ENCODE measurements around the gene PC.

Gene PC

DNA sequence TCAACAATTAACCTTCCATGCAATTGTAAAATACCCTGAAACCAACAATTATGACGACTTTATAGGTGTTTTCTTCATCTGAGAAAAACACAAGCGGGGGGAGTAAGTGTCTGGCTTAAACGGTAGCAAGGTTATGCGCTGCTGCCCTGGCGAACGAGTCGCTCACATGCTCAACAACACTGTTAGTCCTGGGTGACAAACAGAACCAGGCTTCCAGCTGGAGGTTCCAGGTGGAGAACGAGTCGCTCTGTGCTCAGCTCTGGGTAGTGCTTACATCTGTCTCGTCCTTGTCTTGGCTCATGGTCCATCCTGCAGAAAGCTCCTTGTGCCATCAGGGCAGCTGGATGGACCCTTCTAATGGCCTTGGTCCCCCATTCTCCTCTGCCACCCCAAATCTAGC, 48.2 kb downstream of the PC start:
- DNase-seq: no peak

- no peak for DNase-seq
Observed at GRCh38 chr11:66909181-66909580, 49.0 kb downstream of the PC start.

- DNase-seq: no peak
Observed at GRCh38 chr11:66907751-66908630, 50.2 kb downstream of the PC start.

DNA sequence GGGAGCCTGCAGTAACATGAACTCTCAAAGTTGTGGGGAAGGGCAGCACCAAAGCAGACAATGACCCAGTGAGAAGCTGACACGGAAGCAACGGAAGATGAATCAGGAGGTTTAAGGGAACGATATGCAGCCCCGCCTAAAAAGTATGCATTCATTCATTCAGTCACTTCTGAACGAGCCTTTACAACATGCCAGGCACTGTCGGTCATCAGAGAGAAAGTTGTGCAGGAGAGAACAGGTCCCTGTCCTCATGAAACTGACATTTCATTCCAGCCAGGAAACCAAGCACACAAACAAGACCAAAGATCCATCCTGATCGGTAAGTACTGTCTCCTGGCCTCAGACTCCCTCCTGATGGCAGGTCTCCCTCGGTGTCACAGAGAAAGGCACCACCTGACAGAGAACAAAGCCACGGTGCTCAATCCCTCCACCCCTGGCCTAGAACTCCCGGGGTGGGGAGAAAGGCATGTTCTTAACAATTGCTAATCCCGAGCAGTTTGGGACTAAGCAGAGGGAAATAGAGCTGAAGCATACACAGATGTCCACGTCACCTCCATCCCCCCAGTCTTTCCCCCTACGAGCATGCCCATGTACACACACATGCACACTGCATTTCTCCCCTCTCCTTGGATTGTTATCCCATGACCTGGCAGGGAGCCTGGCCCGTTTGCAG, 52.0 kb downstream of the PC start:
- no peak for DNase-seq

- DNase-seq: no peak
Observed at GRCh38 chr11:66905631-66906030, 52.6 kb downstream of the PC start.

GRCh38 chr11:66904981-66905521, 53.1 kb downstream of the PC start:
- DNase-seq: no peak

GRCh38 chr11:66904561-66904960, 53.6 kb downstream of the PC start:
- no peak for DNase-seq

GRCh38 chr11:66904055-66904454, 54.1 kb downstream of the PC start:
- DNase-seq: no peak

GRCh38 chr11:66902486-66903177, 55.6 kb downstream of the PC start:
- DNase-seq: no peak

GRCh38 chr11:66901964-66902390, 56.2 kb downstream of the PC start:
- no peak for DNase-seq

- no peak for DNase-seq
Observed at GRCh38 chr11:66894141-66894540, 64.0 kb downstream of the PC start.

DNA sequence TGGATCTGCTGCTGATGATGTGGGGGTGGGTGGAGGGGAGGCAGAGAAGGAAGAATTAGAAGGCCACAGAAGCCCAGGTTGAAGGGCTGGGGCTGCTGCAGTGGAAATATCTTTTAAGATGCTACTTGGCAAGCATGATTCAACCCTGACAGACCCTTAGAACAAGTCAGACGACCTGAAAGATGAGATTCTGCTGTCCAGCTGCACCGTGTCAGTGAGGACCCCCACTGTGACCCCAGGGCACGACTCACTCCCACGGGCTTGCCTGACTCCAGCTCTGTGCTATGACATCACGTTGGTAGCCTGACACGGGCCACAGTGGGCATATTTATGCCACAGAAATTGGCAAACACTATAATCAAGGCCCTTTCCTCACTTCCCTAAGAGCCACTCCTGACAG, 65.3 kb downstream of the PC start:
- no peak for DNase-seq

GRCh38 chr11:66891851-66892660, 66.1 kb downstream of the PC start:
- no peak for DNase-seq

- DNase-seq: no peak
Observed at GRCh38 chr11:66889960-66890359, 68.2 kb downstream of the PC start.

DNA sequence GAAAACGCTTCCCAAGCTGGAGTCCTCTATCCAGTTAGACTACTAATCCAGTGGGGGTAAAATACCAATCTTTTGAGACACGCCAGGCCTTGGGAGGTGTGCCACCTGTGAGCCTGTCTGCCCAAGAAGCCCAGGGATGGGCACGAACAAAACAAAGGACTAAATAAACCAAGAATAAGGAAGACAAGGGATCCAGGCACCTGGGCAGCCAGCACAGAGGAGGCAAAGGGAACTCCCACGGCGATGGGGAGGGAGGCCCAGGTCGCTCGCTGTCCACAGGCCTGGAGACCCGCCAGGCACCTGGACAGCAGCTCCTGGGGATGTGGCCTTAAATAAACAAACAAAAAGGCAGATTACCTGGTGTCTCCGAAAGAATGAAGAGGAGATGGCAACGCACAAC, 69.9 kb downstream of the PC start:
- no peak for DNase-seq

DNA sequence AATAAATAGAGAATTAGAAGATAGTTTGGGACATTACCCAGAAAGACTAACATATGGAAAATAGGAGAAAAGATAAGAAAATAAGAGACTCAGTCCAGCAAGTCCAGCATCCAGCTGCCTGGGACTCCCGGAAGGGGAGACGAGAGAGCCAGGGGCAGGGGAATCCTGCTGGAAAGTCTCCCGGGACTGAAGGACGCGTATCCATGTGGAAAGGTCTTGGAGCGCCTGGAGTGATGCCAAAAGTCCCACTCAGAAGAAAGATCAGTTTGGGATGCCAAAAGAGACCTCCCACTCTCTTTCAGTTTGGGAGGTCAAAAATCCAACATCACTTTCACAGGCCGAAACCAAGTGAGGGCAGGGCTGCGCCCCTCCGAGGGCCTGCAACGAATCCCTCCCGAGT, 70.7 kb downstream of the PC start:
- no peak for DNase-seq

- DNase-seq: no peak
Observed at GRCh38 chr11:66886671-66887221, 71.4 kb downstream of the PC start.

DNA sequence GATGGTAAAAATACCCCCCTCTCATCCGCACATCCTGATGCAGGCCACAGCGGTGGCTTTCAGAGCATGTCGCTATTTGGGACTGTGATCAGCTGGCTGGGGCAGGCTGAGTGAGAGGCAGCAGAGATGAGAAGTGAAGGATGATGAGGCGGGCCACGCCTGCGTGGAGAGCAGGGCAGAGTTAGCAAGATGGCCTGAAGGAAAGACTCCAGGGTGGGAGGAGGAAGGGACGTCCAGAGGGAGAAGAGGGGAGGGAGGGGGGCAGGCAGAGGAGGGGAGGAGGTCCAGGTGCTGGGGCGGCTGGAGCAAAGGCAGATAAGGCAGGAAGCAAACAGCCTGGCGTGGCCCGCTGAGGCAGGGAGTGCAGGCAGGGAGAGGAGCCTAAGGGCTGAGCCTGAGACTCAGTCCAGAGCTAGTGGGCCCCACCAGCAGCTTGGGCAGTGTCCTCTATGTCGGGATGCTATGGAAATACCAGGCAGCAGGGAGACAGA, 72.2 kb downstream of the PC start:
- no peak for DNase-seq

- DNase-seq: no peak
Observed at GRCh38 chr11:66885469-66885868, 72.7 kb downstream of the PC start.

- no peak for DNase-seq
Observed at GRCh38 chr11:66884443-66884842, 73.7 kb downstream of the PC start.

GRCh38 chr11:66883016-66883965, 74.9 kb downstream of the PC start:
- DNase-seq: peak; percentile 78
